Transverse colon (tissue), 4 donors: ENCODE data around the gene L3MBTL4. TPM values are rescaled to one million over a fixed set of nuclear protein-coding genes. Genes with fewer than 3 reads are reported as not detected.

Experiments
- DNase-seq: peaks from one replicate; pipeline ENCODE4 v3.0.0-alpha.2; 2019
- H3K27ac ChIP-seq, 4 donors: fragments of 200-600 bp; sonication (generic); 2 replicates each; pipeline ENCODE4 v1.5.1; 2016 to 2018; ENCODE audit warnings: inconsistent platforms in 4 of 4
- H3K27me3 ChIP-seq: fragments of 200-600 bp; sonication (generic); 2 replicates; pipeline ENCODE4 v1.5.1; 2017; ENCODE audit warnings: inconsistent platforms
- H3K36me3 ChIP-seq, 4 donors: fragments of 200-600 bp; sonication (generic); 2 replicates each; pipeline ENCODE4 v1.5.1; 2017 to 2019; ENCODE audit warnings: inconsistent platforms in 4 of 4
- H3K4me1 ChIP-seq, 4 donors: fragments of 200-600 bp; sonication (generic); 2 replicates each; pipeline ENCODE4 v1.5.1; 2017 to 2020; ENCODE audit warnings: inconsistent platforms in 4 of 4
- H3K4me3 ChIP-seq, 4 donors: fragments of 200-600 bp; sonication (generic); 1 replicate in 1 of 4; 2 replicates in 3 of 4; pipeline versions ENCODE4 v1.5.1 to v1.6.1; 2017 to 2019; ENCODE audit warnings: inconsistent platforms in 4 of 4
- H3K9me3 ChIP-seq, 2 donors: fragments of 200-600 bp; sonication (generic); 2 replicates each; pipeline ENCODE4 v1.5.1; 2017 to 2019; ENCODE audit warnings: inconsistent platforms in 2 of 2
- EP300 ChIP-seq: sonication (generic); formaldehyde crosslinking; IDR thresholded peaks from one replicate; pipeline ENCODE4 v1.6.1; 2017; ENCODE audit warnings: antibody characterized with exemption, low read depth
- POLR2A ChIP-seq: fragments of 450-650 bp; IDR thresholded peaks from one replicate; pipeline ENCODE4 v1.6.1; 2016; ENCODE audit warnings: antibody characterized with exemption, mild to moderate bottlenecking, moderate library complexity
- POLR2AphosphoS5 ChIP-seq, 3 donors: sonication (generic); formaldehyde crosslinking; IDR thresholded peaks; one replicate each; pipeline ENCODE4 v1.6.1; 2016; ENCODE audit warnings: antibody characterized with exemption in 3 of 3
- WGBS, 2 donors: methylation state at CpG; one replicate each; pipeline ENCODE4 v1.1.5; 2018; ENCODE audit warnings: low coverage in 1 of 2; 5-methylcytosine and 5-hydroxymethylcytosine counted together
- in situ Hi-C, 4 donors: fragments of 200-750 bp; cut with MboI; loops; one replicate each; pipeline versions ENCODE4 v1.15.0 to v1.15.1; 2017; ENCODE audit warnings: low sequenced_read_pairs in 3 of 4, low pct_ligation_motif_present in 1 of 4, low pct_unique_long_range_greater_than_20kb in 1 of 4
- intact Hi-C: fragments of 100-400 bp; cut with DNase I; formaldehyde crosslinking; loops from one replicate; pipeline ENCODE4 v1.15.1; 2023; ENCODE audit warnings: low total_unique reads
- total RNA-seq, 4 donors: library from RNA; depleted of rRNA; stranded (reverse); fragments of >200 nt; gene quantifications; one replicate each; pipeline ENCODE4 v1.1.0, GENCODE V29; 2016
- TF ChIP-seq, protein P1 (sequence below), 5 experiments: fragments of 200-600 bp in 3 of 5; fragments of 450-650 bp in 2 of 5; sonication (generic) in 3 of 5; IDR thresholded peaks; 1 replicate in 2 of 5; 2 replicates in 3 of 5; pipeline ENCODE4 v1.5.1; 2016 to 2017; ENCODE audit warnings: antibody characterized with exemption in 5 of 5, inconsistent platforms in 3 of 5, mild to moderate bottlenecking in 2 of 5, moderate library complexity in 1 of 5

The L3MBTL4 gene
- total RNA-seq, 4 donors from 2014 or later = 0.20 to 4.9 (median 2.9) TPM

DNA sequence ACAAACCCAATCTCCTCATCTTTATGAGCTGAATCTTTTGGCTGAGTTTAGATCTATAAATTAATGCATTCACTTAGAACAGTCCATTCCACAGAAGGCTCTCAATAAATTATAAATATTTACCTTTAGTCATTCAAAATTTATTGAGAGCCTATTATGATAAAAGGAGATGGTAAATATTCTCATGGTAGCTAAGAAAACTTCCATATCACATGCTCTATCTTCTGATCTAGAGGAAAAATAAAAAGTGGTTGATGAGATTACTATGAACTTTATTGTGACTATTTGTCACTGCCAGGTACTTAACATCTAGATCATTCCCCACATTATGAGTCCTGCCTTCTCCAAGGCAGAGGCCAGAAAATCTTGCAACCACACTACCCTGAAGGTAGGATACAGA is 62.4 kb downstream of the L3MBTL4 start:
- intact Hi-C loops = no loop called here
- TF ChIP-seq, protein P1, sequence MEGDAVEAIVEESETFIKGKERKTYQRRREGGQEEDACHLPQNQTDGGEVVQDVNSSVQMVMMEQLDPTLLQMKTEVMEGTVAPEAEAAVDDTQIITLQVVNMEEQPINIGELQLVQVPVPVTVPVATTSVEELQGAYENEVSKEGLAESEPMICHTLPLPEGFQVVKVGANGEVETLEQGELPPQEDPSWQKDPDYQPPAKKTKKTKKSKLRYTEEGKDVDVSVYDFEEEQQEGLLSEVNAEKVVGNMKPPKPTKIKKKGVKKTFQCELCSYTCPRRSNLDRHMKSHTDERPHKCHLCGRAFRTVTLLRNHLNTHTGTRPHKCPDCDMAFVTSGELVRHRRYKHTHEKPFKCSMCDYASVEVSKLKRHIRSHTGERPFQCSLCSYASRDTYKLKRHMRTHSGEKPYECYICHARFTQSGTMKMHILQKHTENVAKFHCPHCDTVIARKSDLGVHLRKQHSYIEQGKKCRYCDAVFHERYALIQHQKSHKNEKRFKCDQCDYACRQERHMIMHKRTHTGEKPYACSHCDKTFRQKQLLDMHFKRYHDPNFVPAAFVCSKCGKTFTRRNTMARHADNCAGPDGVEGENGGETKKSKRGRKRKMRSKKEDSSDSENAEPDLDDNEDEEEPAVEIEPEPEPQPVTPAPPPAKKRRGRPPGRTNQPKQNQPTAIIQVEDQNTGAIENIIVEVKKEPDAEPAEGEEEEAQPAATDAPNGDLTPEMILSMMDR (IDR thresholded peaks at IDR 0.05) = no peak

DNA sequence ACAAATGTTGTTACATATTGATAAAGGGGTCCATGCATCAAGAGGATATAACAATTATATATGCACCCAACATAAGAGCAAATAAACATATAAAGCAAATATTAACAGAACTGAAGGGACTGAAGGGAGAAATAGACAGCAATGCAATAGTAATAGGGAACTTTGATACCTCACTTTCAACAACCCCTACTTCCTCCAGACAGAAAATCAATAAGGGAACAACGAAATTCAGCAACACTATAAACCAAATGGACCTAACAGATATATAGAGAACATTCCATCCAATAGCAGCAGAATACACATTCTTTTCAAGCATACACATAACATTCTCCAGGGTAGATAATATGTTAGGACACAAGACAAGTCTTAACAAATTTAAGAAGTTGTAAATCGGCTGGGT is 71.7 kb downstream of the L3MBTL4 start:
- no peak for DNase-seq
- WGBS, 2 donors = 67 to 82% methylated on average over 2 of the region's 2 CpGs
- intact Hi-C loops = no loop called here
- Histone ChIP-seq H3K4me3 (no peak overlapping the region), H3K4me1 (no peaks in the 10 kb centered on the region), H3K27me3 (no peaks in the 10 kb centered on the region), H3K9me3 (peaks cover 11% of the 10 kb centered on the region in 2 donors), H3K27ac (no peak overlapping the region), H3K36me3 (no peaks in the 10 kb centered on the region)
- TF ChIP-seq, protein P1 (IDR thresholded peaks at IDR 0.05) = no peak
- TF ChIP-seq POLR2A (no peak), EP300 (no peak), POLR2AphosphoS5 (IDR thresholded peaks at IDR 0.05) (no peak)
- in situ Hi-C loops = no loop called here

More for the DNA sequence above, 62.4 kb downstream of the L3MBTL4 start:
- in situ Hi-C loops = no loop called here
- no peak for DNase-seq
- Histone ChIP-seq H3K4me3 (no peak overlapping the region), H3K36me3 (no peaks in the 10 kb centered on the region), H3K9me3 (peaks cover 0 to 3% of the 10 kb centered on the region in 2 donors), H3K27ac (no peak overlapping the region), H3K4me1 (no peaks in the 10 kb centered on the region), H3K27me3 (no peaks in the 10 kb centered on the region)

DNA sequence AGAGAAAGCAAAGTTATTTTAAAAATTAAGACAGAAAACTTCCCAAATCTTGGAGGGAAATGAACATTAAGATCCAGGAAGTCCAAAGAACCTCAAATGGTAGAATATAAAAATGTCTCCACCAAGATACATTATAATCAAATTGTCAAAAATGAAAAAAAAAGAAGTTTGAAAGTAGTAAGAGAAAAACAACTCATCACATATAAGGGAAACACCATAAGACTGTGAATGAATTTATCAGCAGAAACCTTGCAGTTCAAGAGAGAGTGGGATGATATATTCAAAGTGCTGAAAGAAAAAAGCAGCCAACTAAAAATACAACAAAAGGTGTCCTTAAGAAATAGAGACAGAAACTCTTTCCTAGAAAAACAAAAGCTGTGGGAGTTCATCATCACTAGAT is 73.0 kb downstream of the L3MBTL4 start:
- Histone ChIP-seq H3K27ac (no peak overlapping the region), H3K36me3 (no peaks in the 10 kb centered on the region), H3K27me3 (no peaks in the 10 kb centered on the region), H3K4me1 (no peaks in the 10 kb centered on the region), H3K9me3 (peaks cover 11% of the 10 kb centered on the region in 2 donors), H3K4me3 (no peak overlapping the region)
- intact Hi-C loops = no loop called here
- TF ChIP-seq, protein P1 (IDR thresholded peaks at IDR 0.05) = no peak
- TF ChIP-seq POLR2A (no peak), EP300 (no peak), POLR2AphosphoS5 (IDR thresholded peaks at IDR 0.05) (no peak)
- DNase-seq = no peak
- in situ Hi-C loops = no loop called here

DNA sequence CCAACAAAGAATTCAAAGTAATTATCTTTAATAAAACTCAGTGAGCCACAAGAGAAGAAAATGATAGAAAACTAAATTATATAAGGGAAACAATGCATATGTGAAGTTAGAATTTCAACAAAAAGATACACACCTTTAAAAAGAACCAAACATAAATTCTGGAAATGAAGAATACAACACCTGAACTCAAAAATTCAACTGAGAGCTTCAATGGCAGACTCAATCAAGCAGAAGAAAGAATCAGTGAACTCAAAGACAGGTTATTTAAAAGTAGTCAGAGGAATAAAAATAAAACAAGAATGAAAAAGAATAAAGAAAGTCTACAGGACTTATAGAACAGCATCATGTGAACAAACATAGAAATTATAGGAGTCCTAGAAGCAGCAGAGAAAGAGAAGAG is 73.4 kb downstream of the L3MBTL4 start:
- H3K27ac ChIP-seq = no peak overlapping the region
- TF ChIP-seq EP300 (no peak), POLR2A (no peak), POLR2AphosphoS5 (IDR thresholded peaks at IDR 0.05) (no peak)
- TF ChIP-seq, protein P1 (IDR thresholded peaks at IDR 0.05) = no peak
- peaks cover 11% of the 10 kb centered on the region in 2 donors for H3K9me3 ChIP-seq
- no peaks in the 10 kb centered on the region for H3K36me3 ChIP-seq
- no peaks in the 10 kb centered on the region for H3K4me1 ChIP-seq
- DNase-seq = no peak
- H3K4me3 ChIP-seq = no peak overlapping the region
- no peaks in the 10 kb centered on the region for H3K27me3 ChIP-seq
- in situ Hi-C loops = no loop called here
- intact Hi-C loops = no loop called here
